IgD-negative memory B cell (primary cell): Measurements from ENCODE around the gene NELL1. TPM values are rescaled to one million over a fixed set of nuclear protein-coding genes. Genes with fewer than 3 reads are reported as not detected.

Experiments used
- H3K27ac Mint-ChIP-seq, 3 donors: one replicate each; pipeline ENCODE4 v1.8.0; 2020 to 2022; ENCODE audit warnings: mild to moderate bottlenecking in 3 of 3, mixed read lengths in 3 of 3, moderate library complexity in 1 of 3
- H3K27me3 Mint-ChIP-seq: one replicate; pipeline ENCODE4 v1.8.0; 2021; ENCODE audit warnings: mixed read lengths
- H3K36me3 Mint-ChIP-seq: one replicate; pipeline ENCODE4 v1.8.0; 2020; ENCODE audit warnings: mild to moderate bottlenecking, mixed read lengths
- H3K4me1 Mint-ChIP-seq, 3 donors: one replicate each; pipeline ENCODE4 v1.8.0; 2020 to 2022; ENCODE audit warnings: mixed read lengths in 3 of 3, mild to moderate bottlenecking in 1 of 3
- H3K4me3 Mint-ChIP-seq, 4 donors: one replicate each; pipeline ENCODE4 v1.8.0; 2020 to 2022; ENCODE audit warnings: mild to moderate bottlenecking in 4 of 4, mixed read lengths in 4 of 4, moderate library complexity in 3 of 4
- H3K9me3 Mint-ChIP-seq, 3 donors: one replicate each; pipeline ENCODE4 v1.8.0; 2020 to 2021; ENCODE audit warnings: mixed read lengths in 3 of 3, mild to moderate bottlenecking in 1 of 3
- polyA plus RNA-seq: library from polyadenylated mRNA; unstranded; fragments of 300-500 nt; fragmentation: Illumina TruSeq; gene quantifications from one replicate; pipeline ENCODE4 v1.2.3, GENCODE V29; 2021

The NELL1 gene
- polyA plus RNA-seq, 1 donor from 2014 or later: not detected

- Mint-ChIP-seq H3K27me3 (no peaks in the 10 kb centered on the region), H3K4me3 (peak overlapping the region in 1 of 4 donors; percentile 25), H3K9me3 (peaks cover 0 to 4% (median 3%) of the 10 kb centered on the region in 3 donors), H3K27ac (no peak overlapping the region), H3K36me3 (peaks cover 1% of the 10 kb centered on the region), H3K4me1 (no peaks in the 10 kb centered on the region)
These were observed 399.5 kb downstream of the NELL1 start for GRCh38 chr11:21068886-21069285.

- Mint-ChIP-seq H3K36me3 (peaks cover 1% of the 10 kb centered on the region), H3K4me1 (no peaks in the 10 kb centered on the region), H3K9me3 (peaks cover 0 to 4% (median 3%) of the 10 kb centered on the region in 3 donors), H3K4me3 (no peak overlapping the region), H3K27me3 (no peaks in the 10 kb centered on the region), H3K27ac (no peak overlapping the region)
These were observed 400.5 kb downstream of the NELL1 start for GRCh38 chr11:21069909-21070308.

- Mint-ChIP-seq H3K4me1 (no peaks in the 10 kb centered on the region), H3K27ac (no peak overlapping the region), H3K9me3 (peaks cover 2 to 4% (median 3%) of the 10 kb centered on the region in 3 donors)
These were observed 403.2 kb downstream of the NELL1 start for GRCh38 chr11:21072558-21072957.

GRCh38 chr11:21082853-21083252 lies 413.5 kb downstream of the NELL1 start:
- Mint-ChIP-seq H3K27me3 (no peaks in the 10 kb centered on the region), H3K4me1 (no peaks in the 10 kb centered on the region), H3K4me3 (no peak overlapping the region), H3K36me3 (no peaks in the 10 kb centered on the region), H3K9me3 (peaks cover 0 to 4% (median 3%) of the 10 kb centered on the region in 3 donors), H3K27ac (no peak overlapping the region)

More at GRCh38 chr11:21072558-21072957, 403.2 kb downstream of the NELL1 start:
- no peaks in the 10 kb centered on the region for H3K27me3 Mint-ChIP-seq
- no peak overlapping the region for H3K4me3 Mint-ChIP-seq
- no peaks in the 10 kb centered on the region for H3K36me3 Mint-ChIP-seq

- Mint-ChIP-seq H3K4me3 (no peak overlapping the region), H3K27ac (no peak overlapping the region)
These were observed 419.5 kb downstream of the NELL1 start for GRCh38 chr11:21088930-21089329.

GRCh38 chr11:21104641-21105040 lies 435.3 kb downstream of the NELL1 start:
- H3K4me3 Mint-ChIP-seq: no peak overlapping the region
- H3K27ac Mint-ChIP-seq: no peak overlapping the region
- no peaks in the 10 kb centered on the region for H3K27me3 Mint-ChIP-seq
- no peaks in the 10 kb centered on the region for H3K4me1 Mint-ChIP-seq
- H3K36me3 Mint-ChIP-seq: no peaks in the 10 kb centered on the region
- H3K9me3 Mint-ChIP-seq: peaks cover 9 to 10% (median 9%) of the 10 kb centered on the region in 3 donors

More at GRCh38 chr11:21088930-21089329, 419.5 kb downstream of the NELL1 start:
- no peaks in the 10 kb centered on the region for H3K4me1 Mint-ChIP-seq
- peaks cover 9 to 11% (median 9%) of the 10 kb centered on the region in 3 donors for H3K9me3 Mint-ChIP-seq
- H3K36me3 Mint-ChIP-seq: no peaks in the 10 kb centered on the region
- no peaks in the 10 kb centered on the region for H3K27me3 Mint-ChIP-seq

GRCh38 chr11:21105196-21105917 lies 436.0 kb downstream of the NELL1 start:
- no peak overlapping the region for H3K4me3 Mint-ChIP-seq
- no peaks in the 10 kb centered on the region for H3K36me3 Mint-ChIP-seq
- peaks cover 9 to 10% (median 9%) of the 10 kb centered on the region in 3 donors for H3K9me3 Mint-ChIP-seq
- no peak overlapping the region for H3K27ac Mint-ChIP-seq
- H3K27me3 Mint-ChIP-seq: no peaks in the 10 kb centered on the region
- H3K4me1 Mint-ChIP-seq: no peaks in the 10 kb centered on the region

- Mint-ChIP-seq H3K9me3 (peaks cover 3 to 9% (median 5%) of the 10 kb centered on the region in 3 donors), H3K27ac (no peak overlapping the region), H3K36me3 (no peaks in the 10 kb centered on the region)
These were observed 440.0 kb downstream of the NELL1 start for GRCh38 chr11:21109341-21109740.

GRCh38 chr11:21110415-21110814 lies 441.0 kb downstream of the NELL1 start:
- Mint-ChIP-seq H3K27ac (no peak overlapping the region), H3K36me3 (no peaks in the 10 kb centered on the region), H3K27me3 (no peaks in the 10 kb centered on the region), H3K4me1 (no peaks in the 10 kb centered on the region), H3K9me3 (peaks cover 2 to 9% (median 5%) of the 10 kb centered on the region in 3 donors), H3K4me3 (no peak overlapping the region)

More at GRCh38 chr11:21109341-21109740, 440.0 kb downstream of the NELL1 start:
- no peaks in the 10 kb centered on the region for H3K4me1 Mint-ChIP-seq
- no peak overlapping the region for H3K4me3 Mint-ChIP-seq
- no peaks in the 10 kb centered on the region for H3K27me3 Mint-ChIP-seq

- Mint-ChIP-seq H3K27me3 (no peaks in the 10 kb centered on the region), H3K27ac (no peak overlapping the region), H3K9me3 (peaks cover 2 to 14% (median 3%) of the 10 kb centered on the region in 3 donors), H3K4me1 (no peaks in the 10 kb centered on the region), H3K4me3 (no peak overlapping the region), H3K36me3 (no peaks in the 10 kb centered on the region)
These were observed 444.5 kb downstream of the NELL1 start for GRCh38 chr11:21113876-21114275.

- Mint-ChIP-seq H3K27ac (no peak overlapping the region), H3K4me3 (no peak overlapping the region)
These were observed 446.6 kb downstream of the NELL1 start for GRCh38 chr11:21116009-21116408.

GRCh38 chr11:21119411-21119810 lies 450.0 kb downstream of the NELL1 start:
- Mint-ChIP-seq H3K27ac (no peak overlapping the region), H3K9me3 (peaks cover 2 to 14% (median 2%) of the 10 kb centered on the region in 3 donors), H3K36me3 (no peaks in the 10 kb centered on the region), H3K4me1 (no peaks in the 10 kb centered on the region), H3K27me3 (no peaks in the 10 kb centered on the region), H3K4me3 (no peak overlapping the region)

More at GRCh38 chr11:21116009-21116408, 446.6 kb downstream of the NELL1 start:
- H3K9me3 Mint-ChIP-seq: peaks cover 2 to 14% (median 2%) of the 10 kb centered on the region in 3 donors
- no peaks in the 10 kb centered on the region for H3K4me1 Mint-ChIP-seq
- no peaks in the 10 kb centered on the region for H3K36me3 Mint-ChIP-seq
- H3K27me3 Mint-ChIP-seq: no peaks in the 10 kb centered on the region

- Mint-ChIP-seq H3K36me3 (no peaks in the 10 kb centered on the region), H3K27me3 (no peaks in the 10 kb centered on the region), H3K4me1 (no peaks in the 10 kb centered on the region), H3K27ac (no peak overlapping the region), H3K9me3 (peaks cover 1 to 3% (median 2%) of the 10 kb centered on the region in 3 donors), H3K4me3 (no peak overlapping the region)
These were observed 452.6 kb downstream of the NELL1 start for GRCh38 chr11:21121991-21122390.

- Mint-ChIP-seq H3K4me1 (no peaks in the 10 kb centered on the region), H3K27ac (no peak overlapping the region), H3K9me3 (peaks cover 0 to 4% (median 1%) of the 10 kb centered on the region in 3 donors), H3K4me3 (no peak overlapping the region), H3K27me3 (no peaks in the 10 kb centered on the region), H3K36me3 (no peaks in the 10 kb centered on the region)
These were observed 453.1 kb downstream of the NELL1 start for GRCh38 chr11:21122523-21122922.

GRCh38 chr11:21132146-21132720 lies 462.8 kb downstream of the NELL1 start:
- Mint-ChIP-seq H3K36me3 (no peaks in the 10 kb centered on the region), H3K9me3 (peaks cover 2 to 12% (median 6%) of the 10 kb centered on the region in 3 donors), H3K4me1 (no peaks in the 10 kb centered on the region), H3K27ac (no peak overlapping the region), H3K4me3 (no peak overlapping the region), H3K27me3 (no peaks in the 10 kb centered on the region)
